Small intestine (tissue), 7 donors: Measurements from ENCODE around the gene GSS. TPM values are rescaled to one million over a fixed set of nuclear protein-coding genes. Genes with fewer than 3 reads are reported as not detected.

Experiments used
- DNase-seq, 2 donors: peaks; one replicate each; pipeline versions ENCODE4 v3.0.0 to v3.0.0-alpha.2; 2013
- FAIRE-seq: peaks from 2 replicates; lab custom pipeline; 2012; peaks lifted over from hg19 to GRCh38; lab: Jason Lieb, UNC
- H3K27ac ChIP-seq, 3 donors: one replicate each; pipeline ENCODE4 v1.5.1; 2013; ENCODE audit warnings: low read length in 2 of 3, mild to moderate bottlenecking in 2 of 3, control low read depth in 1 of 3, inconsistent platforms in 1 of 3, low read depth in 1 of 3, moderate library complexity in 1 of 3
- H3K27me3 ChIP-seq, 3 donors: one replicate each; pipeline ENCODE4 v1.6.1; 2013; ENCODE audit warnings: low read length in 3 of 3, inconsistent platforms in 1 of 3; ENCODE audit not compliant: control insufficient read depth in 3 of 3, insufficient read depth in 3 of 3
- H3K36me3 ChIP-seq, 3 donors: one replicate each; pipeline ENCODE4 v1.6.1; 2013; ENCODE audit warnings: low read length in 3 of 3, inconsistent platforms in 1 of 3, low read depth in 1 of 3, mild to moderate bottlenecking in 1 of 3, moderate library complexity in 1 of 3; ENCODE audit not compliant: control insufficient read depth in 3 of 3, insufficient read depth in 2 of 3
- H3K4me1 ChIP-seq, 3 donors: one replicate each; pipeline ENCODE4 v1.6.1; 2013; ENCODE audit warnings: low read length in 2 of 3, inconsistent platforms in 1 of 3, low read depth in 1 of 3, mild to moderate bottlenecking in 1 of 3, moderate library complexity in 1 of 3; ENCODE audit not compliant: control insufficient read depth in 3 of 3, insufficient read depth in 2 of 3
- H3K4me3 ChIP-seq, 3 donors: one replicate each; pipeline ENCODE4 v1.5.1; 2013; ENCODE audit warnings: low read length in 3 of 3, control low read depth in 1 of 3, inconsistent platforms in 1 of 3, low read depth in 1 of 3, mild to moderate bottlenecking in 1 of 3, moderate library complexity in 1 of 3
- H3K9me3 ChIP-seq, 2 donors: one replicate each; pipeline ENCODE4 v1.6.1; 2013; ENCODE audit warnings: low read depth in 1 of 2, low read length in 1 of 2; ENCODE audit not compliant: control insufficient read depth in 2 of 2, insufficient read depth in 1 of 2
- WGBS, 3 donors: extraction: QIAGEN DNeasy Blood & Tissue Kit; methylation state at CpG; one replicate each; pipeline ENCODE4 v1.1.7; 2013; 5-methylcytosine and 5-hydroxymethylcytosine counted together
- polyA plus RNA-seq, 4 donors: library from polyadenylated mRNA; stranded (reverse) in 3 of 4; unstranded in 1 of 4; fragments of 200-250 nt in 3 of 4; fragments of 120-200 nt in 1 of 4; gene quantifications; one replicate each; pipeline versions ENCODE4 v1.2.1 to v1.2.3, GENCODE V29; 2013
- donor health status: healthy with polysubstance abuse.
- donor health status: control.
- donor health status: control.
- donor health status: Bipolar disorder and iron deficiency.
- donor health status: healthy.

The GSS gene
- polyA plus RNA-seq, 4 donors: 17.4 to 79.2 (median 57.8) TPM

- Histone ChIP-seq H3K27ac (no peak overlapping the region), H3K4me1 (no peaks in the 10 kb centered on the region), H3K9me3 (no peaks in the 10 kb centered on the region), H3K36me3 (no peaks in the 10 kb centered on the region), H3K4me3 (no peak overlapping the region), H3K27me3 (peaks cover 0 to 59% (median 0%) of the 10 kb centered on the region in 3 donors)
- WGBS, 3 donors: 66 to 78% (median 72%) methylated on average over 4 of the region's 4 CpGs
- no peak for FAIRE-seq
- DNase-seq: no peak
Measured at GRCh38 chr20:34974246-34974645, 18.6 kb upstream of the GSS start.

DNA sequence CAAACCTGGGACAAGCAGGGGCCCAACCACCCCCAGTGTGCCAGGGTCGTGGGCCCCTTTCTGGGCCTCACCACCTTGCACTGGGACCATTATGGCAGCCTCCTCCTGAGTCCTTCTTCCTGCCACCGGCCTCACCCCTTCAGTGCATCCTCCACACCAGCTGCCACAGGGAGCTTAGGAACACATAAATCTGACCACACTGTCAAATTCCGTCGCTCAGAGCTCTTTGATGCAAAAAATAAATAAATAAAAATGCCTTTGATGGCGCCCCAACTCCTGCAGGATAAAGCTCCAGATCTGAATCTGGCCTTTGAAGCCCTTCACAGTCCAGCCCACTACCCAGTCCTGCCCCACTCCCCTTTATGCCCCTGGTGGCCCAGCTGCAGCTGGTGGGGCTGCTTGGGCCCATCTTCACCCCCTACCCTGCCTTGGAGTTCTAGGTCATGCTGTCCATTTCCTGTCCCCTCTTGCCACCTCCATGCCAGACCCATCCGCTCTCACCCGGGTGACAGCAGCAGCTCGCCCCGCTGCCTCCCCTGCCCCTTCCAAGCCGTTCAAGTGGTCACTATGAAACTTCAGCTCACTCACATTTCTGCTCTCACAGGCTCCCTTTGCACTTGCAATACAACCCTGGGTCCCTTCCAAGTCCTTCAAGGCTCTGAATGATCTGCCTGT lies 16.1 kb upstream of the GSS start:
- no peak overlapping the region for H3K4me3 ChIP-seq
- FAIRE-seq: no peak
- no peaks in the 10 kb centered on the region for H3K4me1 ChIP-seq
- DNase-seq: no peak
- H3K36me3 ChIP-seq: no peaks in the 10 kb centered on the region
- no peak overlapping the region for H3K27ac ChIP-seq
- whole genome bisulfite sequencing, 3 donors: 86 to 91% (median 86%) methylated on average over 10 of the region's 10 CpGs
- H3K9me3 ChIP-seq: no peaks in the 10 kb centered on the region
- peaks cover 0 to 45% (median 0%) of the 10 kb centered on the region in 3 donors for H3K27me3 ChIP-seq

GRCh38 chr20:34970846-34971560 lies 15.4 kb upstream of the GSS start:
- no peak for DNase-seq
- no peak for FAIRE-seq
- Histone ChIP-seq H3K27ac (no peak overlapping the region), H3K4me3 (no peak overlapping the region), H3K36me3 (no peaks in the 10 kb centered on the region), H3K4me1 (no peaks in the 10 kb centered on the region), H3K27me3 (peaks cover 0 to 42% (median 0%) of the 10 kb centered on the region in 3 donors), H3K9me3 (no peaks in the 10 kb centered on the region)
- WGBS, 3 donors: 93 to 98% (median 93%) methylated on average over 9 of the region's 9 CpGs

DNA sequence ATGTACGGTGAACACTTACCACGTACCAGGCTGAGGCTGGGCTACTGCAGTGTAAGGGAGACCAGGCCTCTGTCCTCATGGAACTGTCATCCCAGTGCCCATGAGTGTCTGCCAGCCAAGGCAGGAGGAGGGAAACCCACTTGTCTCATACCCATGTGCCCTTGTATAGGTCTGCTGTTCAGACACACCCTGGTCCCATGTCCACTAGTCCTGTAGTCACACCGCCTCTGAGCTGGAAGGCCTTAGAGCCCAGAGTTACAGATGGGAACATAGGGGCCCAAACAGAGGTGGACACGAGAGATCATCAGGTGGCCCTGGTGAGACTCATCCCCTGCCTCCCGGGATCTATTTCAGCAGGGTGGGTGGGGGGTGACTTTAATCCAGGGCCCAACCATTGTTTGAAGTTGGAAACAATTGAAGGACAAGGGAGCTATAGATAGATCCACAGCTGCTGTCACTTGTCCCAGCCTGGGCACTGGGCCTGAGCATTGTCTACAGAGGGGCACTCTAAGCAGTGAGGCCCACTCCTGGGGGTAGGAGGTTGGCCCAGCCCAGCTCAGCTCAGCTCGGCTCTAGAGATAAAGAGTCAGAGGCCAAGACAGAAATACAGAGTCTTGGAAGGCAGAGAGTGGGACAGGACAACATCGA lies 14.7 kb upstream of the GSS start:
- no peak overlapping the region for H3K4me3 ChIP-seq
- FAIRE-seq (no peak), DNase-seq (no peak)
- WGBS, 3 donors: 91 to 96% (median 95%) methylated on average over 7 of the region's 7 CpGs
- H3K27me3 ChIP-seq: peaks cover 0 to 46% (median 0%) of the 10 kb centered on the region in 3 donors
- H3K9me3 ChIP-seq: no peaks in the 10 kb centered on the region
- no peak overlapping the region for H3K27ac ChIP-seq
- H3K4me1 ChIP-seq: no peaks in the 10 kb centered on the region
- no peaks in the 10 kb centered on the region for H3K36me3 ChIP-seq

GRCh38 chr20:34968042-34968775 lies 12.6 kb upstream of the GSS start:
- WGBS, 3 donors: 83 to 88% (median 84%) methylated on average over 7 of the region's 7 CpGs
- no peaks in the 10 kb centered on the region for H3K4me1 ChIP-seq

GRCh38 chr20:34967421-34967820 lies 11.8 kb upstream of the GSS start:
- H3K27me3 ChIP-seq: peaks cover 0 to 53% (median 0%) of the 10 kb centered on the region in 3 donors
- FAIRE-seq (no peak), DNase-seq (no peak)
- no peak overlapping the region for H3K4me3 ChIP-seq
- no peaks in the 10 kb centered on the region for H3K36me3 ChIP-seq
- WGBS, 3 donors: 89 to 94% (median 93%) methylated on average over 5 of the region's 5 CpGs
- no peaks in the 10 kb centered on the region for H3K9me3 ChIP-seq
- H3K4me1 ChIP-seq: no peaks in the 10 kb centered on the region
- H3K27ac ChIP-seq: no peak overlapping the region

More at GRCh38 chr20:34968042-34968775, 12.6 kb upstream of the GSS start:
- Histone ChIP-seq H3K27me3 (peaks cover 0 to 49% (median 0%) of the 10 kb centered on the region in 3 donors), H3K27ac (no peak overlapping the region), H3K9me3 (no peaks in the 10 kb centered on the region), H3K4me3 (no peak overlapping the region), H3K36me3 (no peaks in the 10 kb centered on the region)
- no peak for FAIRE-seq
- DNase-seq: no peak

DNA sequence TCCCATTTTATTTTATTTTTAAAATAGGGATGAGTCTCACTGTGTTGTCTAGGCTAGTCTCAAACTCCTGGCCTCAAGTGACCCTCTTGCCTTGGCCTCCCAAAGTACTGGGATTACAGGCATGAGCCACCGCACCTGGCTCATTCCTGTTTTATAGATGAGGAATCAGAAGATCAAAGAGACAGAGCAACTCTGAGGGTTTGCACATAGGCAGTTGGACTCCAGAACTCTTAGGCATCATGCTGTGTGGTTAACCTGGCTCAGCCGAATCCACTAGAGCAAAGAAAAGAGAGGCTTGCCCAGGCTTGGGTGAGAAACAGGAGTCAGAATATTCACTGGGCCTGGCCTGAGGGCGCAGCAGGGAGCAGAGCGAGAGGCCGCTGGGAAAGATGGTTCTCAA lies 9.4 kb upstream of the GSS start:
- Histone ChIP-seq H3K36me3 (no peaks in the 10 kb centered on the region), H3K9me3 (no peaks in the 10 kb centered on the region), H3K4me3 (no peak overlapping the region), H3K27ac (no peak overlapping the region), H3K27me3 (peaks cover 0 to 50% (median 0%) of the 10 kb centered on the region in 3 donors), H3K4me1 (peaks cover 0 to 3% (median 0%) of the 10 kb centered on the region in 3 donors)
- DNase-seq (no peak), FAIRE-seq (no peak)
- 71 to 88% (median 73%) methylated on average over 5 of the region's 5 CpGs for WGBS, 3 donors

- no peaks in the 10 kb centered on the region for H3K36me3 ChIP-seq
- H3K4me1 ChIP-seq: peaks cover 0 to 3% (median 0%) of the 10 kb centered on the region in 3 donors
- peaks cover 0 to 47% (median 0%) of the 10 kb centered on the region in 3 donors for H3K27me3 ChIP-seq
- H3K27ac ChIP-seq: no peak overlapping the region
- H3K4me3 ChIP-seq: no peak overlapping the region
- no peak for FAIRE-seq
- no peak for DNase-seq
- WGBS, 3 donors: 89 to 95% (median 89%) methylated on average over 5 of the region's 5 CpGs
- H3K9me3 ChIP-seq: no peaks in the 10 kb centered on the region
Measured at GRCh38 chr20:34964486-34964885, 8.9 kb upstream of the GSS start.
